A549 (cell line): ENCODE results near the gene LMBR1.

Source experiments
- CHD2 ChIP-seq: fragments of 150-350 bp; IDR thresholded peaks from 2 replicates; pipeline ENCODE4 v1.6.1; 2014; ENCODE audit warnings: low read length; ENCODE audit not compliant: partially characterized antibody
- EP300 ChIP-seq, 2 experiments: fragments of >200 bp; sonication (Bioruptor Twin); formaldehyde crosslinking; IDR thresholded peaks; 2 replicates in 1 of 2; 3 replicates in 1 of 2; pipeline ENCODE4 v1.6.1; 2016 to 2017
- MAZ ChIP-seq: fragments of 150-350 bp; IDR thresholded peaks from 2 replicates; pipeline ENCODE4 v1.6.1; 2014; ENCODE audit warnings: antibody characterized with exemption, low read depth, low read length, borderline replicate concordance
- PHF8 ChIP-seq: fragments of 200-600 bp; sonication (generic); IDR thresholded peaks from 2 replicates; pipeline ENCODE4 v1.6.1; 2016; ENCODE audit warnings: low read depth, mild to moderate bottlenecking, antibody characterized with exemption, moderate library complexity, borderline replicate concordance
- RCOR1 ChIP-seq: fragments of 150-350 bp; IDR thresholded peaks from 2 replicates; pipeline ENCODE4 v1.6.1; 2014; ENCODE audit warnings: antibody characterized with exemption, low read length, low read depth
- SREBF2 ChIP-seq: fragments of 450-650 bp; IDR thresholded peaks from 2 replicates; pipeline ENCODE4 v1.6.1; 2014; ENCODE audit warnings: mild to moderate bottlenecking, moderate library complexity
- ZFP36 ChIP-seq: fragments of 450-650 bp; IDR thresholded peaks from 2 replicates; pipeline ENCODE4 v1.6.1; 2014; ENCODE audit warnings: borderline replicate concordance; ENCODE audit not compliant: partially characterized antibody
- TF ChIP-seq, protein P1 (sequence below): IDR thresholded peaks from 2 replicates; pipeline ENCODE4 v1.6.1; 2012
- TF ChIP-seq, protein P2 (sequence below): fragments of >200 bp; sonication (Bioruptor Twin); formaldehyde crosslinking; IDR thresholded peaks from 3 replicates; pipeline ENCODE4 v1.5.1; 2016

- no peak for TF ChIP-seq EP300 (IDR thresholded peaks at IDR 0.05)
- TF ChIP-seq, protein P1, sequence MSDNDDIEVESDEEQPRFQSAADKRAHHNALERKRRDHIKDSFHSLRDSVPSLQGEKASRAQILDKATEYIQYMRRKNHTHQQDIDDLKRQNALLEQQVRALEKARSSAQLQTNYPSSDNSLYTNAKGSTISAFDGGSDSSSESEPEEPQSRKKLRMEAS, result no peak
- no peak for TF ChIP-seq ZFP36
- TF ChIP-seq RCOR1, result no peak
- TF ChIP-seq PHF8, result no peak
- TF ChIP-seq SREBF2, result no peak
- no peak for TF ChIP-seq MAZ
- TF ChIP-seq, protein P2, sequence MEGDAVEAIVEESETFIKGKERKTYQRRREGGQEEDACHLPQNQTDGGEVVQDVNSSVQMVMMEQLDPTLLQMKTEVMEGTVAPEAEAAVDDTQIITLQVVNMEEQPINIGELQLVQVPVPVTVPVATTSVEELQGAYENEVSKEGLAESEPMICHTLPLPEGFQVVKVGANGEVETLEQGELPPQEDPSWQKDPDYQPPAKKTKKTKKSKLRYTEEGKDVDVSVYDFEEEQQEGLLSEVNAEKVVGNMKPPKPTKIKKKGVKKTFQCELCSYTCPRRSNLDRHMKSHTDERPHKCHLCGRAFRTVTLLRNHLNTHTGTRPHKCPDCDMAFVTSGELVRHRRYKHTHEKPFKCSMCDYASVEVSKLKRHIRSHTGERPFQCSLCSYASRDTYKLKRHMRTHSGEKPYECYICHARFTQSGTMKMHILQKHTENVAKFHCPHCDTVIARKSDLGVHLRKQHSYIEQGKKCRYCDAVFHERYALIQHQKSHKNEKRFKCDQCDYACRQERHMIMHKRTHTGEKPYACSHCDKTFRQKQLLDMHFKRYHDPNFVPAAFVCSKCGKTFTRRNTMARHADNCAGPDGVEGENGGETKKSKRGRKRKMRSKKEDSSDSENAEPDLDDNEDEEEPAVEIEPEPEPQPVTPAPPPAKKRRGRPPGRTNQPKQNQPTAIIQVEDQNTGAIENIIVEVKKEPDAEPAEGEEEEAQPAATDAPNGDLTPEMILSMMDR, result no peak
- TF ChIP-seq CHD2, result no peak
Measured at GRCh38 chr7:156861212-156861611, 31.8 kb downstream of the LMBR1 start.
